HG02610 (cell line): ENCODE data around the gene DBF4.

Source experiments
- ATAC-seq: cut with Tn5 transposase; IDR thresholded peaks from one replicate; pipeline ENCODE4 v1.9.1; 2021; ENCODE audit warnings: mild to moderate bottlenecking, moderate library complexity; ENCODE audit not compliant: unreplicated experiment

DBF4 gene

GRCh38 chr7:87948371-87948770 is 72.1 kb downstream of the DBF4 start:
- ATAC-seq: no peak
